WTC11 (cell line): Measurements from ENCODE around the gene GTF3C6.

Source experiments
- TF ChIP-seq, protein P1 (sequence below): fragments of 200-600 bp; IDR thresholded peaks from 2 replicates; pipeline ENCODE4 v1.8.0; 2022; ENCODE audit warnings: antibody characterized with exemption
- TF ChIP-seq, protein P2 (sequence below): fragments of 250-450 bp; sonication (Bioruptor Pico); IDR thresholded peaks from 2 replicates; pipeline ENCODE4 v1.9.0; 2021; ENCODE audit warnings: mild to moderate bottlenecking
- TF ChIP-seq, protein P3 (sequence below): sonication (generic); formaldehyde crosslinking; IDR thresholded peaks from 2 replicates; pipeline ENCODE4 v1.8.1; 2023; ENCODE audit warnings: mild to moderate bottlenecking, missing genetic modification reagents, moderate library complexity
- TF ChIP-seq, protein P4 (sequence below): sonication (generic); formaldehyde crosslinking; IDR thresholded peaks from 2 replicates; pipeline ENCODE4 v1.8.1; 2023; ENCODE audit warnings: mild to moderate bottlenecking, missing genetic modification reagents

DNA sequence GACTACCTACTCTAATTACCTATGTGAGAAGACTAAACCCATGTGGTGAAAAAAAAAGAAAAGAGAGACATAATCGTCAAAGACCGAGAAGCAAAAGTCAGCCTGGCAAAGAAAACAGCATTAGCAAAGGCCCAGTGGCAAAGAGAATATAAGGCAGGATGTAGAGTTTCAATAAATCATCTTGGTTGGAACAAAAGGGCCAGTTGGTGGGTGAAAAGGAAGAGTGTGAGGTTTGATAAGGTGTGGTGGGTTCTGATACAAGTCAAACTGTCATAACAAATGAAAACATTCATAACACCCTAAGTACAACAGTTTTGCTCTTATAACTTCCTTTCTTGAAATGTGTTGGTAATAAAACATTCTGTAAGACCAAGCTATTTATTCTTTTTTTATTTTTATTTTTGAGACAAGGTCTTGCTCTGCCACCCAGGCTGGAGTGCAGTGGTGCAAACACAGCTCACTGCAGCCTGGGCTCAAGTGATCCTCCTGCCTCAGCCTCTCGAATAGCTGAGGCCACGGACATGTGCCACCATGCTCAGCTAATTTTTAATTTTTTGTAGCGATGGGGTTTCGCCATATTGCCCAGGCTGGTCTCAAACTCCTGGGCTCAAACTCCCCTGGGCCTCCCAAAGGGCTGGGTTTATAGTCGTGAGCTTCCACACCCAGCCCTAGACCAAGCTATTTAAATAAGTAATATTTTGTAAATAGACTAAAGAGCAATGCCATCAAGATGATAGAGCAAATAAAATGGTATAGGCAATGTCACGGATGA lies 18.9 kb upstream of the GTF3C6 start:
- TF ChIP-seq, protein P1, sequence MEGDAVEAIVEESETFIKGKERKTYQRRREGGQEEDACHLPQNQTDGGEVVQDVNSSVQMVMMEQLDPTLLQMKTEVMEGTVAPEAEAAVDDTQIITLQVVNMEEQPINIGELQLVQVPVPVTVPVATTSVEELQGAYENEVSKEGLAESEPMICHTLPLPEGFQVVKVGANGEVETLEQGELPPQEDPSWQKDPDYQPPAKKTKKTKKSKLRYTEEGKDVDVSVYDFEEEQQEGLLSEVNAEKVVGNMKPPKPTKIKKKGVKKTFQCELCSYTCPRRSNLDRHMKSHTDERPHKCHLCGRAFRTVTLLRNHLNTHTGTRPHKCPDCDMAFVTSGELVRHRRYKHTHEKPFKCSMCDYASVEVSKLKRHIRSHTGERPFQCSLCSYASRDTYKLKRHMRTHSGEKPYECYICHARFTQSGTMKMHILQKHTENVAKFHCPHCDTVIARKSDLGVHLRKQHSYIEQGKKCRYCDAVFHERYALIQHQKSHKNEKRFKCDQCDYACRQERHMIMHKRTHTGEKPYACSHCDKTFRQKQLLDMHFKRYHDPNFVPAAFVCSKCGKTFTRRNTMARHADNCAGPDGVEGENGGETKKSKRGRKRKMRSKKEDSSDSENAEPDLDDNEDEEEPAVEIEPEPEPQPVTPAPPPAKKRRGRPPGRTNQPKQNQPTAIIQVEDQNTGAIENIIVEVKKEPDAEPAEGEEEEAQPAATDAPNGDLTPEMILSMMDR: no peak
- TF ChIP-seq, protein P2, sequence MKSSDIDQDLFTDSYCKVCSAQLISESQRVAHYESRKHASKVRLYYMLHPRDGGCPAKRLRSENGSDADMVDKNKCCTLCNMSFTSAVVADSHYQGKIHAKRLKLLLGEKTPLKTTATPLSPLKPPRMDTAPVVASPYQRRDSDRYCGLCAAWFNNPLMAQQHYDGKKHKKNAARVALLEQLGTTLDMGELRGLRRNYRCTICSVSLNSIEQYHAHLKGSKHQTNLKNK: no peak
- TF ChIP-seq, protein P3, sequence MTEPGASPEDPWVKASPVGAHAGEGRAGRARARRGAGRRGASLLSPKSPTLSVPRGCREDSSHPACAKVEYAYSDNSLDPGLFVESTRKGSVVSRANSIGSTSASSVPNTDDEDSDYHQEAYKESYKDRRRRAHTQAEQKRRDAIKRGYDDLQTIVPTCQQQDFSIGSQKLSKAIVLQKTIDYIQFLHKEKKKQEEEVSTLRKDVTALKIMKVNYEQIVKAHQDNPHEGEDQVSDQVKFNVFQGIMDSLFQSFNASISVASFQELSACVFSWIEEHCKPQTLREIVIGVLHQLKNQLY (CRISPR knock-in tag): no peak
- TF ChIP-seq, protein P4, sequence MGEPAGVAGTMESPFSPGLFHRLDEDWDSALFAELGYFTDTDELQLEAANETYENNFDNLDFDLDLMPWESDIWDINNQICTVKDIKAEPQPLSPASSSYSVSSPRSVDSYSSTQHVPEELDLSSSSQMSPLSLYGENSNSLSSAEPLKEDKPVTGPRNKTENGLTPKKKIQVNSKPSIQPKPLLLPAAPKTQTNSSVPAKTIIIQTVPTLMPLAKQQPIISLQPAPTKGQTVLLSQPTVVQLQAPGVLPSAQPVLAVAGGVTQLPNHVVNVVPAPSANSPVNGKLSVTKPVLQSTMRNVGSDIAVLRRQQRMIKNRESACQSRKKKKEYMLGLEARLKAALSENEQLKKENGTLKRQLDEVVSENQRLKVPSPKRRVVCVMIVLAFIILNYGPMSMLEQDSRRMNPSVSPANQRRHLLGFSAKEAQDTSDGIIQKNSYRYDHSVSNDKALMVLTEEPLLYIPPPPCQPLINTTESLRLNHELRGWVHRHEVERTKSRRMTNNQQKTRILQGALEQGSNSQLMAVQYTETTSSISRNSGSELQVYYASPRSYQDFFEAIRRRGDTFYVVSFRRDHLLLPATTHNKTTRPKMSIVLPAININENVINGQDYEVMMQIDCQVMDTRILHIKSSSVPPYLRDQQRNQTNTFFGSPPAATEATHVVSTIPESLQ (CRISPR knock-in tag): no peak
